Amniotic epithelial cell (primary cell): ENCODE data around the gene COPZ1.

Experiments used
- DNase-seq: peaks from one replicate; pipeline ENCODE4 v3.0.0-alpha.2; 2010; ENCODE audit warnings: low read depth

The COPZ1 gene

DNA sequence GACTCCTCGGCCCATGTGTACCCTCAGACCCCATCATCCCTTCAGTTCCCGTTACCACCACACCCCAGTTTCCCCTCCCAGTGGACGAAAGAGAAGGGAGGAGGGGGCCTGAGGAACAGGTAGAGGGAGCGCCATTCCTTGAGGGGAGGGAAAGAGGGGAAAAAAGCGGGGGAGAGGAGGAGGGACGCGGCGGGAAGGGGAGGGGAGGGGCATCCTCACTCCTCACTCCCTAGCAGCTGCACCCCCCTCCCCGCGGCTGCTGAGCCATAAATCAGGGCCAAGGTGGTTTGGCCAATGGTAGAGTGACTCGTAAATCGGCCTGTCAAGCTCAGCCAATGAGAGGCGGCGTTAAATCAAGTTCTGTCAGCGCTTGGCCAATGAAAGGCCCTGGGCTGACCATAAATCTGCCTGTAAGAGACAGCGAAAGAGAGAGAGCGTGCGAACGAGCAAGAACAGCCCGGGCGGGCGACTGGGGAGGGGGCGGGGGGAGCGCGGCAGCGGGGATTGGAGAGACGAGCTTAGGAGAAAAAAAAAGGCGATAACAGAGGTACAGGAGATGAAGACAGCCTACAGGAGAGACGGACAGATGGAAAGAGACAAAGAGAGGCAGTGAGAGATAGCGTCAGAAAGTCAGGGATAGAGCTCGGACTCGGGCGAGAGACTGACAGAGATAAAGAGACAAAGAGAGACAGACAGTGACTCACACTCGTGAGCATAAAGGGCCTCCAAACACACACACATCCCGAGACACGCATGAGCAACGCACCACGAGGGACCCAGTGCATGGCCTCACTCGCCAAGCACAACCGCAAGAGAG lies 34.2 kb downstream of the COPZ1 start:
- DNase-seq: peak; percentile 100

DNA sequence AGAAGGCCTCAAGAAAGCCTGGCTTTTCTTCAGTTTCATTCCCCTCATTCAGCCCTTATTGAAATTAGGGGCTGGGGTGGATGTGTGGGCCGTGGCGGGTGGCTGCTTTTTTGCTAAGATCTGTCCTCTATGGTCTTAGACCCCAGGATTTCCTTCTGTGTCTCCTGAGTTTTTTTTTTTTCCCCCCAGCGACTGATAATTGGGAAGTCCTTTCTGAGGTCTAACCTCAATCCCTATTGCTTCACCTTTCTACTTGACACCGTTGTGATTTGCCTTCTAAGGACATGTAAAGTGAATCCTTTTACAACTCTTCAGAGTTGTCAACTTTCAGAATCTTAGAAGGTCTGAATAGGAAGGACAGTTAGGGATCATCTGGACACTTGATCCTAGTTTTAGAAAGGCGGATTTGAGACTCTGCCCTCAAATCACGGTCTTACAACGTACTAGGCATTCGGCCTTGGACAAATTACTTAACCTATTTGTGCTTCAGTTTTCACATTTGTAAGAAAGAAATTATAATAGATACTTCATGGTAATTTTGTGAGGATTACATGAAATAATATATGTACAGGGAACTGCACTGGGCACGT lies 34.9 kb downstream of the COPZ1 start:
- DNase-seq: no peak

DNA sequence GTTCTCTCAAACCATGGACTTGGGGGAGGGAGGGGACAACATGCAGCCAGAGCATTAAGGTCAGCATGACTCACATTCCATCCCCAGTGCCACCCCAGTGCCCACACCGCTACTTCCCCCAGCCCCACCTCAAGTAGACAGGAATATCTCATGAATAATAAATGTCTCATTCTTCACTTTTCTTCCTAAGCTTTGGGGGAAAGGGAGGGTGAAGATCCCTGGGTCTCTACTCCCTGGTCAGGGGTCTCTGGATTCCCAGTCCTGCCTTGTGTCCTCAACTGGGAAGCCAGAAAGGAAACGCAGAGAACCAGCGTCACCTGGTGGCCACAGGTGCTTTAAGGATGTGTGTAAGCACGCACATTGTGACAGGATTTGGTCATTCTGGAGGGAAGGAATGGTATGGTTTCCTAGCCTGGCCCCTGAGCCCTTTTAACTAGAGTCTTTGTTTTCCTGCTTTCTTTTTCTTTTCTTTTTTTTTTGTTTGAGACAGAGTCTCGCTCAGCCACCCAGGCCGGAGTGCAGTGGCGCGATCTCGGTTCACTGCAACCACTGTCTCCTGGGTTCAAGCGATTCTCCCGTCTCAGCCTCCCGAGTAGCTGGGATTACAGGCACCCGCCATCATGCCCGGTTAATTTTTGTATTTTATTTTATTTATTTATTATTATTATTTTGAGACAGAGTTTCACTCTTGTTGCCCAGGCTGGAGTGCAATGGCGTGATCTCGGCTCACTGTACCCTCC lies 36.0 kb downstream of the COPZ1 start:
- DNase-seq: peak; percentile 79

DNA sequence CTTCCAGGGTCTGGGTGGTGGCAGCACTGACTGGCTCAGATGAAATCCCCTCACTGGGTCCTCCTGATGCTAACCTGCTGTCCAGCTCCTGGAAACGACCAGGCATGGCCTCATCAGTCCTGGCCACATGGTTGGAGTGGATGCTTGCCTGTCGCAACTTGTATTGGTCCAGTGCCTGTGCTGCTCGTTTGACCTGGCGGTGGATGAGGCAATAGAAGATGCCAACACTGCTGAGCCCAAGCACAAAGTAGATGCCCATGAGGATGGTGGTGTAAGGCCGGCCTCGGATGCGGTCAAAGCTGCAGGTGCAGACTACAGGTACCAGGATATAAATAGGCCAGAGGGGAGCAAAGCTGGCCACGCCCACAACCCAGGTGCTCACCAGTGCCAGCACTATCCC lies 38.1 kb downstream of the COPZ1 start:
- DNase-seq: no peak

DNA sequence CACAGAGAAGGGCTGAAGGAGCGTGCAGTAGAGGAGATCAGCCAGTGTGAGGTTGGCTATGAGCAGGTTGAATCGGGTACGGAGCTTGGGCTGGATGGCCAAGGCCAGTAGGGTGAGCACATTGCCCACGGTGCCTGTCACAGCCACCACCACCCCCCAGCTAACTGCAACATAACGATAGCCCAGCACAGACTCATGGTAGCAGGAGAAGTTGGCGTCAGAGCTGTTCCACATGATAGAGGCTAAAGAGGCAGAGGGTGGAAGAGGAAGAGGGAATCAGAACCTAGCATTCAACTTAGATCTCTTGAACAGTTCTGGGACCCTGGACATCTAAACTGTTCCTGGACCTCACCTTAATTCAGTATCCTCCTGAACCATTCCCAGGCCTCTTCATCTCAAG lies 38.7 kb downstream of the COPZ1 start:
- no peak for DNase-seq

DNA sequence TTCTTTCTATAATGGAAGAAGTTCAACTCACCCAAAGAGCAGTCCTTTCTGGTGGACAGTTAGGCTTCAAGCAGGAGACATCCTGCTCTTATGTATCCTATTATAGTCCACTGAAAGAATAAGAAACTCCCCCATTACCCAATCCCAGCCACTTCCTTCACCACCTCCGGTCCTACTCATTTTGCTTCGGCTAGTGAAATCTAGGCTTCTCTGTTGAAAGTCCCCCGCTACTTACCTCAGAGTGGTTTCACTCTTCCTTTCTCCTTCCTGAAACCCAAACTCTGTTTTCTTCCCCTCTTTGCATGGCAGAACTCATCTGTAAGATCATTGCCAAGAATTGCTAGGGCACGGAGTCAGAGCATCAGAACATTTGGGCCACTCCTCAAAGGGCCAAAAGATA lies 39.5 kb downstream of the COPZ1 start, which contains the start of gene GPR84:
TSS of gene GPR84 (minus strand) at position 74 of the 400 bp plus-strand sequence. CDS start 635 bp downstream, outside the sequence.
- DNase-seq: no peak

DNA sequence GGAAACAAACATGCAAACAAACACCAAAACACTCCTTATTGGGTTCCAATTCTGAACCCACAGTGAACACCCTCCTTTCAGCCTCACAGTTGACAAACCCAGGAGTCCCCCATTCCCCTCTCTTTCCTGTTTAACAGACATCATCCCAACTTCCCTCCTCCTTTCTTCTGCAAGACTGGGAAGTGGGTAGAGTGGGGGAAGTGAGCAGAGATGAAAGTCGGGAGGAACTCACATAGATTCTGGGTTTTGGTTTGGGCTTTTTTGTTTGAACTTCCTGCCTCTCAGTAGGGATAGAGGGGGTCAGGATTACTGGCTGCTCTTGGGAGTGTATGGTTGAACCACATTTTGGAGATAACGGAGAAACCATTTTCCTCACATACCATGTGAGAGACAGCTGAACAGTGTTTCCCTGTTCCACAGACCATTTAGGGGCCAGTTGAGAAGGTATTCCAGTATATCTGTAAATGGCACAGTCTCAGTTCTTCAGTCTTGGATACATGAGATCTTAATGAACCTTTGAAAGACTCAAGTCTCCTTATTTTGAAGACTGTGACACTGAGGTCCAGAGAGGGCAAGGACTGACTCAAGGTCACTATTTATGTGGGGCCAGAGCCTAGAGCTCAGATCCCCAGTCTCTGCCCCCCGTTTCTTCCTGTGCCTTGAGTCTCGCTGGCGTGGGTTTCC lies 43.2 kb downstream of the COPZ1 start:
- no peak for DNase-seq

DNA sequence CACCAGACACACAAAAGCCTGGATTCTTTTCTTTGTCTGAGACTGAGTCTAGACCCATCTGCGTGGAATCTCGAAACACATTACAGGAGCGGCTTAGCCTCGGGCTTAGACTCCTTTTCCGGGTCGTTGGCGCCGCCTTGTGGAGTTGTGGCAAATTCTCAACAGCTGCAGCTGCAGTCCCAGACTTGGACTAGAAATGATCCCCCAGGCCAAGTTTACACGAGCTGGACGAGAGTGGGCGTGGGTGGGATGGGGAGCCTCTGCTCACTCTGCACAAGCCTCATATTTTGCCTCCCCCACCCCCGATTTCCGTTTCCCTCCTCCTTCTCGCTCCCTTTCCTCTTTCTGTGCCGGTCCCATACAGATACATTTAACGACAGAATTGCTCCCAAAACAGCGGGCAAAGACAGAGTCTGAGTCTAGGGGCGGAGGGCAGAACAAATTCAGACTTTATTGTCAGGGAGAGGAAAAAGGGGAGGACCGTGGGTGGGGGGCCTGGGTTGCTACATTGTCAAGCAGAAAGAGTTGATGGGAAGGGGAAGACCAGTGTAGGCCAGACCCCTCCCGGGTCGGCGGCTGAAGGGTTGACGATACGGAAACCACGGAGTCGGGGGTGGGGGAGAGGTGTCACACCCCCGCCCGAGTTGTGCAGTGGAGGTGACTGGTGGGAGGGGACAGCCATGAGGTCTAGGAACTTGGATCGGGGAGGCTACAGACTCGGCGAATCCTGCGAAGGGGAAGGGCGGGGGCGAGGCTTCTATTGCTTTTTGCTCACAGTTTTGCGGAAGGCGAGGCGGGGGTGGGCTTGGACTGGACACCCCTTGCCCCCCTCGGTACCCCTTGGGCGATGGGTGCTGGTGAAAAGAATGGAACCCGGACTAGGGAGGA lies 44.0 kb downstream of the COPZ1 start:
- peak; percentile 80 for DNase-seq

DNA sequence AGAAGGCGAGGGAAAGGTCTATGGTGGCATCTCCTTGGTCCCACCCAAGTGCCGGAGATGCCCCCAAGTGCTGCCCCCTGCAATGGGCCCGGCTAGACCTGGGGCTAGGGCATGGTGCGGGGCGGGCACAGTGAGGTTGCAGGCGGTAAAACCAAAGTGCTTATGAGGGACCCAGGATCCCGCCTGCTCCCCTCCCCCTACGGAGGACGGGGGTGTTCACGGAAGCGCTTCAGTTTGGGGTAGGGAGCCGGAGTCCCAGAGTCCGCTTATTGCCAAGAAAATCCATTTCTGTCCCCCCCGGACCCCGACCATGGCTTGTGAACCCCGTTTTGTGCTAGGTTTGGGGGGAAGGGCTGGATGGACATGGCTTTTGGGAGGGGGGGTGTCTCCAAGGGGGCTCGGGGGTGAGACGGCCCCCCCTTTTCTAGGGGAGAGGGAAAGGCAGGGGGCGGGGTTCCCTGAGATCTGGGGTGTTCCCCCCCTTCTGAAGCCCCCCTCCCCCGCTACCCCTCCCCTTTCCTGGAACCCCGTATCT lies 44.7 kb downstream of the COPZ1 start:
- no peak for DNase-seq

DNA sequence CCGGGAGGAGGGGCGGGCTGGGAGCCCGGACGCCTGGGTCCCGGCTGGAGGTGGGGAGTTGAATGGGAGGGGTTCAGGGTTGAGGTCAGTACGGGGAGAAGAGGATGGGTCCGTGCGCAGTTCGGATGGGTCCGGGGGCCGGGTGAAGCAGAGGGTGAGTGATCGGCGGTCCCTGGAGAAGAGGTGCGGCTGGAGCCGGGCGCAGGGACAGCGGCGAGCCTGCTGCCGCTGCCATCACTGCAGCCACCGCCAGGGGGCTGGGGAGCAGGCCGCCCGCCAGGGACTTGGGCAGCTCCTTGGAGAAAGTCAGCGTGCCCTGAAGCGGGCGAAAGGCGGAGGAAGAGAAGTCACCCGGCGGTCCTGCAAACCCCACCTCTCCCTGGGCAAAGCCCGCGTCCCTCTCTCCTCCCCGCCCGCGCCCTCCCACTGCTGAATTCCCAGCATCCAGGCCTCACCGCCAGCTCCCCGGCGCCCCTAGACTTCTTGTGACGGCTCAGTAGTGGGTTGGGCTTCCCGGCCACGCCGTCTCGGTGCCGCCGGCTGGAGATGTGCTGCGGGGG lies 45.3 kb downstream of the COPZ1 start:
- DNase-seq: peak; percentile 65

DNA sequence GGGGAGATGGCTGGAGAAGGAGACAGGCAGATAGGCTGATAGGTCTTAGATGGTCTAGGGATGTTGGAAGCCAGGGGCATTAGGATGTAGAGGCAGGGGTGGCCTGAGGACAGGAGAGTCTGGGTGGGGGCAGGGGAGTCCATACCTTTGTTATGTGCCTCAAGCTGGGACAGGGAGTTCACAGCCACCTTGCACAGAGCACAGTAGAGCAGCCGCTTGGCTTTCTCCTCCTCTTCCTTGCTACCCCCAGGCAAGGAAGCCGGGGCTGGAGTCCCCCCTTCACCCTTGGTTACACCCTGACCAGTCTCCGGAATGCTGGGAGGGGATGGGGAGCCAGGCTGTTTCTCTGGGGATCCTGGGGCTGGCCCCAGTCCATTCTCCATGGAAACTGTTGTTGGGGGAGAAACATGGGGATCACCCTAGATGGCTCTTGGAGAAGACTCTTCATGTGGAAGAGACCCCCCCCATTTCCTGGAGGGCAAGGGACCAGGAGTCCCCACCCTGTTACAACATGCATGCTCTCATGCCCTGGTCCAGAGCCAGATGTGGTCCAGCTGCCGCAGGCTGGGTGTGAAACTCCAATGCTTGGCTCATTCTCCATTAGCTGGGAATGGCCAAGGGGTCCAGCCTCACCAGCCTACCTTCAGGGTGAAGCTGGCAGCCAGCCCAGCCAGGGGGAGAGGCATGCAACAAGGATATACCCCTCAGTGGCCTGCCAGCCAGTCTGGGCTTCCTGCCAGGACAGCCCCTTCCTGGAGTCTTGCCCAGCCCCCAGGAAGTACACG lies 46.6 kb downstream of the COPZ1 start:
- DNase-seq: no peak

DNA sequence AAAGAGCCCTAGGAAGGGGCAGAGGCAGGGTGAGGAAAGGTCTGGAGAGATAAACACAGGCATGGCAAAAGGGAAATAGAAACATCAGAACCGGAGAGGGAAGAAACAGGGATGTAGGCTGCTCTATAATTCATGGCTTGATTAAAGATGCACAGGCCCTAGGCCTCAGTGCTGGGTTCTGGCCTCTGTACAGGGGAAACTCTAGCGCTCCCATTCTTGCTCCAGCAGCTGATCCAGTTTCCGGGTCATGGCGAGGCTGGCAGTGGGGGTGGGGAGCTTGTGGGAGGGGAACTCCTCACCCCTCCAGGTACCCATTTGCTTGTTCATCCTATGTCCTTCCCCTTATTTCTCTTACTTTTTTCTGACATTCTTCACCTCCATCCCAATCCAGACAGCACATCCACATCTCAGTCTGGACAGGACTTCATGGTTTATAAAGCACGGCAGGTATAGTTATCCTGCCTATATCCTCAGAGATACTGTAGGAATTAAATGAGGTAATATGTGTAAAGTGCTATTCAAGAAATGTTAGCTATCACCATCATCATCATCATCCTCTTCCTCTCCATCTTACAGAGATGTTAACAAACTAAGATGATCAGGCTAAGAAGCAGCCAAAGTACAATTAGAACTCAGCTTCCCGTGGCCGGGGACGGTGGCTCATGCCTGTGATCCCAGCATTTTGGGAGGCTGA lies 47.3 kb downstream of the COPZ1 start:
- no peak for DNase-seq

DNA sequence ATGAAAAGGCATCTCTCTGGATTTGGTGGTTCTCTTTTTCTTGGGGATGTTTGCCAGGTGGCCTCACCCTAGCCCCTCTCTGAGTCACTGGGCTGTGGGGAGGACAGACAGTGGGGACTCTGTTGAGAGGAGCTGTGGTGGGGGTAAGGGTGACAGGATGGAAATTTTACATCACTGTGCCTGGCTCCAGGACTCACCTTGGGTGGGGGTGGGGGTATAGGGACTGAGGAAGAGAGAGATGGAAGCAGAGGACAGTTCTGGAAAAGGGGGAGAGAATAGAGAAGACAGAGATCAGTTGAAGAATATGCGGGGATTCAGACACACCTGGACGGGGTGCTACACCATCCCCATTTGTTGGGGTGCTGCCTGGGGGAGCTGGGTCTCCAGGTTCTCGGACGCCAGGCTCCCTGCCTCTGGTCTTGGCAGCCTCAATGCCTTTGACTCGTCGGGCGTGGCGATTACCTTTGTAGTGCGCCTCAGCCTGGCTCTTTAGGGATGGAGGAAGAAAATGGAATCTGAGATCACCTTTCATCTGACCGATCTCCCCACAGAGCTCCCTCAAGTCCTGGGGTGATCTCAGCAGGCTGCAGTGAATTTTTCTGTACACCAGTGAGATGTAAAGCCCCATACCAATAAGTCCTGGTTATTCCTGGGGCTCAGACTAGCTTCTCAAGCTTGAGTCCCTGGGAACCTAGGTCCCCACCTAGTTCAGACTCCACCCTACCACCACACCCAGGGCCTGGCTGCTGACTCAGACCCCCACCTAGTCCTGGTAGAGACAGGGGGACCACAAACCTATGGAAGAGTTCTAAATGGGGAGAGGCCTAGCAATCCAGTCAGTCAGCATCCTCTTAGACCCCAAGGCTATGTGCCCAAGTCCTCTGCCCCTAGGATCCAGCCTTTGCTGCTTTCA lies 49.0 kb downstream of the COPZ1 start:
- no peak for DNase-seq

DNA sequence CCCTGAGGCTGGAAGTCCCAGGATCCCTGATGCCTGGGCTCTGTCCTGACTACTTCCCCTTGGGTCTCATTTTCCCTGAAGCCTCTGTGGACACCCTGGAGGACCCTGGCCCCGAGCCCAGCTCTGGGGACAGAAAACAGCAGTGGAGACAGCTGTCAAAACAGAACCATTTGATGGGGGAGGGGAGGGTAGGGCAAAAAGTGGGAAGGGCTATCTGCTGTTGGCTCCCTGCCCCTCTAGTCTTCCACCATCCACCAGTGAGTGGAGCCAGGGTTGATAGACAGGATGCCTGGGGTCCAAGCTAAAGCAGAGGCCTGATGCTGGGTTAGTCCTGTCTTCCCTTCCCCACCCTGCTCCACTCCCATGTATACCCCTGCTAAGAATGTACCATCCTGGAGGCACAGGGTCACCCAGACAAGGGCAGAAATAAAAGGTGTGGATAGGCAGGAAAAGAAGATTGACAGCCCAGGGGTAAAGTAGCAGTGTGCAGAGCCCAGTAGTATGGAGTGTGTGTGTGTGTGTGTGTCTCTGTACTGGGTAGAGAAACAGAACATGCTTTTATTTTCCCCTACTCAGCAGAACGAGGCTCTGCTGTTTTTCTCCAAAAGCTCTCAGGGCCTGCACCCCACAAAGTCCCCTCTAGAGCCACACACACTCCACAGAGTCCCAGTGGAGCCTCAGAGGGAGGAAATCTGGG lies 49.8 kb downstream of the COPZ1 start:
- no peak for DNase-seq

DNA sequence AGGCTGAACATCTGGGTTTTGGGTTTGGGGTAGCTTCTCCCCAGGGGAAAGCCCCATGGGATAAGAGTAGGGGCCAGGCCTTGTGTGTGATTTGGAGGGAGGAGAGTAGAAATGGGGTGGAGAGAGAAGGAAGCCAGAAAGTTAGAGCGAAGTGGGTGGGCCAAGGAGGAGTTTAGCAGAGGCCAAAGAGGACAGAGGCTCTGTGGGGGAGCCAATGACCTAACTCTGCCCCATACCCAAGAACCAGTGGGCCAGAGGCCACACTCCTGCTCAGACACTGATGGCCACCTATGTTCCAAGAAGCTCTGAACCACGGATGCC lies 50.3 kb downstream of the COPZ1 start:
- DNase-seq: no peak

DNA sequence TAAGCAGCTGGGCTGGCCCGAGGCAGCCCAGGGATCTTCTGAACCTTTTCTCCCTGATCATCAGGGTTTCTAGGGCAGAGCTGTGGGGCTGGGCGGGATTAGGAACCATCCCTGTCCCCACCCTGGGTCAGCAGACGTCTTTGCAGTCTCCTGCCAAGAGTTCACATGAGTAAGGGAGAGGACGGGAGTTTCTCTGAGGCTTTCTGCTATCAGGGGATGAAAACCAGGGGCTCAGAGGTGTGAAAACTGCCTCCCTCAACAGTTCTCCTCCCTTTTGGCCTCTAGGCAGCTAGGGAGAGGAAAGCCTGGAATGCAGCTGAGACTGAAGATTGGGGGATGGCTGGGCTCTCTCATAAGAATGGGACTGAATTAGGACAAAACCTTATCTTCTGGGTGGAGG lies 51.7 kb downstream of the COPZ1 start:
- DNase-seq: peak; percentile 58

DNA sequence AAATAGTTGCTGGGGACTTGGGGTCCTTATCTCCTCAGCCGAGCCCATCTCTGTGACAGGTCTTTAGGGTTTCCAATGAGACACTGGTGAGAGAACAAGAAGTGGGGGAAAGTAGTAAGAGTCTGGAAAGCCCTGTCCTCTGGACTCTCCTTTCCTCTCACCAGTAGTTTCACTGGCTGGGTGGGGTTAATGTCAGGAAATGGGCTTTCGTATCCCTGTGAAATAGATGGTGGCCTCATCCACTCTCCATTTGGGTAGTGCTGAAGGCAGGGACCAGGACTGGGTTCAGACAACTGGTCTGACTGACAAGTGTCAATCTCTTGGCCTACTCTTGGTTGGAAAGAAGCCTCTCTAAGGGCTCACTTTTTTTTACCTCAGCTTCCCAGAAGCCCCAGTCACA lies 52.1 kb downstream of the COPZ1 start:
- DNase-seq: no peak
